Heart left ventricle (tissue), 16 donors: ENCODE results near the gene UBXN4. TPM values are rescaled to one million over a fixed set of nuclear protein-coding genes. Genes with fewer than 3 reads are reported as not detected.

Source experiments
- ATAC-seq, 4 donors: fragments of 200-7000 bp; cut with Tn5 transposase; one replicate each; pipeline ENCODE4 v1.9.1; 2020 to 2022; ENCODE audit warnings: moderate library complexity in 4 of 4, mild to moderate bottlenecking in 3 of 4, moderate number of reproducible peaks in 1 of 4
- DNase-seq, 5 donors: peaks; one replicate each; pipeline ENCODE4 v3.0.0-alpha.2; 2020
- H3K27ac ChIP-seq, 12 donors: fragments of 200-600 bp; sonication (generic) in 4 of 12; one replicate each; pipeline versions ENCODE4 v1.5.0 to v1.8.0; 2016 to 2022; ENCODE audit warnings: mild to moderate bottlenecking in 2 of 12
- H3K27me3 ChIP-seq, 9 donors: fragments of 200-600 bp; sonication (generic) in 2 of 9; one replicate each; pipeline versions ENCODE4 v1.5.1 to v1.8.0; 2016 to 2022; ENCODE audit warnings: mild to moderate bottlenecking in 3 of 9
- H3K36me3 ChIP-seq, 9 donors: fragments of 200-600 bp; sonication (generic) in 2 of 9; one replicate each; pipeline versions ENCODE4 v1.5.0 to v1.8.0; 2018 to 2022; ENCODE audit warnings: mild to moderate bottlenecking in 2 of 9
- H3K4me1 ChIP-seq, 12 donors: fragments of 200-600 bp; sonication (generic) in 4 of 12; one replicate each; pipeline versions ENCODE4 v1.5.0 to v1.8.0; 2016 to 2022; ENCODE audit warnings: mild to moderate bottlenecking in 3 of 12
- H3K4me3 ChIP-seq, 12 donors: fragments of 200-600 bp; sonication (generic) in 4 of 12; one replicate each; pipeline versions ENCODE4 v1.5.0 to v1.8.0; 2017 to 2022; ENCODE audit warnings: mild to moderate bottlenecking in 9 of 12, moderate library complexity in 4 of 12
- H3K9me3 ChIP-seq, 12 donors: fragments of 200-600 bp; sonication (generic) in 4 of 12; one replicate each; pipeline versions ENCODE4 v1.5.0 to v1.8.0; 2016 to 2022; ENCODE audit warnings: mild to moderate bottlenecking in 1 of 12
- CTCF ChIP-seq, 12 donors: fragments of 200-600 bp; sonication (generic) in 4 of 12; IDR thresholded peaks; one replicate each; pipeline versions ENCODE4 v1.5.0 to v1.8.0; 2018 to 2022; ENCODE audit warnings: antibody characterized with exemption in 12 of 12, mild to moderate bottlenecking in 5 of 12
- POLR2A ChIP-seq, 2 donors: fragments of 450-650 bp; IDR thresholded peaks; one replicate each; pipeline ENCODE4 v1.6.1; 2017; ENCODE audit warnings: antibody characterized with exemption in 2 of 2, mild to moderate bottlenecking in 2 of 2, moderate library complexity in 2 of 2
- WGBS, 4 donors: extraction: QIAGEN DNeasy Blood & Tissue Kit in 2 of 4; methylation state at CpG; one replicate each; pipeline versions ENCODE4 v1.1.5 to v1.1.7; 2013 to 2018; 5-methylcytosine and 5-hydroxymethylcytosine counted together
- intact Hi-C, 10 donors: fragments of 100-400 bp; cut with DNase I; formaldehyde crosslinking; loops; one replicate each; pipeline versions ENCODE4 v1.11.1 to v1.14.2; 2022
- long read RNA-seq, 3 donors: library from polyadenylated mRNA; unstranded; transcript quantifications; one replicate each; pipeline ENCODE4 v2.0.0, GENCODE V29; 2020 to 2021
- polyA plus RNA-seq, 2 donors: library from polyadenylated mRNA; stranded (reverse); fragments of 200-250 nt; gene quantifications; one replicate each; pipeline ENCODE4 v1.2.3, GENCODE V29; 2013
- total RNA-seq, 9 donors: library from RNA; depleted of rRNA in 2 of 9; stranded (reverse); fragments of >200 nt in 2 of 9; fragmentation: NEBNext Ultra II Directional in 3 of 9; extraction: Animal tissue kit (Norgen Biotek cat#: 25700) in 3 of 9; gene quantifications; one replicate each; pipeline versions ENCODE4 v1.1.0 to v1.2.4, GENCODE V29; 2016 to 2023
- donor health status: ischemic (EF 13 %, LVEDD 7.1; RV severe dilation, severe dysfunction).
- donor health status: healthy with polysubstance abuse.
- donor health status: DM: no; HTN: yes; CAD: no.
- donor health status: DM: no; HTN: no; CAD: no.
- donor health status: ischemic (EF 25% LVEDD 6.9; RV normal size, moderate dysfunction).
- donor health status: ischemic (EF 25% LVEDD 5.7; RV mildly dilated, moderate dysfunction).
- donor health status: healthy.
- donor health status: DM: yes; HTN: yes; CAD: no.
- donor health status: ischemic (EF 35%, LVEDD 5.7; RV mildly dilated, moderate dysfunction).
- donor health status: nonischemic (EF 11% LVEDD 7.7; RV severe dilation, severe dysfunction).
- donor health status: DM: yes; HTN: yes; CAD: no.
- donor health status: PGD.
- donor health status: ischemic (EF 29% LVEDD 5.4; RV normal size, mild dysfunction).
- donor health status: nonischemic (EF 23%, LVEDD 6.1; RV moderate dilation, normal function).

UBXN4 gene
- total RNA-seq: 10 to 100 TPM; 30.9 to 90.5 (median 57.0) TPM
- 10 to 100 TPM; 28.2 to 43.3 TPM for polyA plus RNA-seq
- long read RNA-seq, donor 1, full-length matches to known transcripts: 21 of 72 reads
- long read RNA-seq, donor 1, partial matches to known transcripts: 45 of 72 reads
- long read RNA-seq, donor 1, other reads (novel, unspliced or antisense): 6 of 72 reads
- long read RNA-seq, donor 2, full-length matches to known transcripts: 33 of 82 reads
- long read RNA-seq, donor 2, partial matches to known transcripts: 41 of 82 reads
- long read RNA-seq, donor 2, other reads (novel, unspliced or antisense): 8 of 82 reads
- long read RNA-seq, donor 3, full-length matches to known transcripts: 36 of 93 reads
- long read RNA-seq, donor 3, partial matches to known transcripts: 47 of 93 reads
- long read RNA-seq, donor 3, other reads (novel, unspliced or antisense): 10 of 93 reads

- Histone ChIP-seq H3K27ac (peak within 1 kb of the TSS; percentile 86 to 100 (median 98)), H3K4me3 (peak within 1 kb of the TSS; percentile 50 to 100 (median 89)), H3K4me1 (peaks cover 0 to 35% (median 26%) of the 10 kb centered on the region in 12 donors), H3K36me3 (peaks cover 0 to 17% (median 0%) of the 10 kb centered on the region in 9 donors), H3K9me3 (no peaks in the 10 kb centered on the region), H3K27me3 (no peaks in the 10 kb centered on the region)
- DNase-seq: peak; percentile 98 to 99 (median 98)
- TF ChIP-seq CTCF (IDR thresholded peaks at IDR 0.05): peak in 9 of 12 donors; percentile 20 to 55 (median 41)
- TF ChIP-seq POLR2A (IDR thresholded peaks at IDR 0.05): peak; percentile 71 to 82
- intact Hi-C loops: loop anchor here in 4 of 10 donors (2.0 to 10.0 kb wide), 4 partner anchors 207 to 689 kb away; partner anchors contain the start of genes R3HDM1 (in 4 of the 4), ZRANB3 (in 4 of the 4) and RAB3GAP1 (in 1 of the 4)
- ATAC-seq: peak; percentile 97 to 100 (median 98)
- WGBS, 4 donors: 0 to 1% (median 1%) methylated on average over 74 to 93 of the region's 93 CpGs
These were observed at the start of gene UBXN4 for GRCh38 chr2:135741395-135742324. UBXN4 (plus strand) TSS chr2:135741855; CDS start chr2:135741930, 75 bp downstream.

- 58 to 69% (median 64%) methylated on average over 2 of the region's 2 CpGs for WGBS, 4 donors
- Histone ChIP-seq H3K27me3 (no peaks in the 10 kb centered on the region), H3K4me1 (peaks cover 0 to 9% (median 0%) of the 10 kb centered on the region in 12 donors), H3K27ac (no peak overlapping the region), H3K4me3 (no peak overlapping the region), H3K9me3 (no peaks in the 10 kb centered on the region), H3K36me3 (peaks cover 0 to 12% (median 0%) of the 10 kb centered on the region in 9 donors)
- intact Hi-C loops: no loop called here
- DNase-seq (no peak), ATAC-seq (peak in 3 of 4 donors; percentile 45 to 61 (median 58))
- TF ChIP-seq POLR2A (IDR thresholded peaks at IDR 0.05) (no peak), CTCF (IDR thresholded peaks at IDR 0.05) (no peak)
These were observed 46.9 kb upstream of the UBXN4 start for GRCh38 chr2:135694711-135695110.

GRCh38 chr2:135698838-135699237 is 42.8 kb upstream of the UBXN4 start:
- no peaks in the 10 kb centered on the region for H3K9me3 ChIP-seq
- H3K27me3 ChIP-seq: no peaks in the 10 kb centered on the region
- intact Hi-C loops: no loop called here
- ATAC-seq: no peak
- no peak overlapping the region for H3K27ac ChIP-seq
- H3K4me3 ChIP-seq: no peak overlapping the region
- no peak for TF ChIP-seq CTCF (IDR thresholded peaks at IDR 0.05)
- no peak for DNase-seq
- WGBS, 4 donors: 94 to 96% (median 95%) methylated on average over 2 of the region's 2 CpGs
- peaks cover 0 to 9% (median 0%) of the 10 kb centered on the region in 12 donors for H3K4me1 ChIP-seq
- H3K36me3 ChIP-seq: peaks cover 0 to 12% (median 0%) of the 10 kb centered on the region in 9 donors
